ENCODE results near the gene PWWP2B. TPM values are rescaled to one million over a fixed set of nuclear protein-coding genes. Genes with fewer than 3 reads are reported as not detected.

PWWP2B gene
- total and polyA plus RNA-seq, 9 of the 15 experiments (the other 6 are each of a cell fraction or from before 2014, with no cell fraction given) = 0.07 to 9.2 (median 1.6) TPM; not detected in 1

- TF ChIP-seq ZNF347 (CRISPR knock-in tag; IDR thresholded peaks at IDR 0.05; ENCODE audit: low read depth) (no peak), MTA3 (IDR thresholded peaks at IDR 0.05; ENCODE audit: borderline replicate concordance) (0 out of 2 replicates have a peak, but pooled peaks have one; percentile 53), ILK (tag; IDR thresholded peaks at IDR 0.05; ENCODE audit: borderline replicate concordance, low read depth) (no peak), PKNOX1 (IDR thresholded peaks at IDR 0.05) (no peak), E2F3 (CRISPR knock-in tag; IDR thresholded peaks at IDR 0.05) (no peak), LEF1 (IDR thresholded peaks at IDR 0.05) (no peak), CTCFL (IDR thresholded peaks at IDR 0.05; ENCODE audit: borderline replicate concordance, insufficient read depth, low read depth, low read length, poor library complexity, severe bottlenecking) (peak; percentile 50), FOXK2 (conservative IDR thresholded peaks at IDR 0.05 in 1 of 2, IDR thresholded peaks at IDR 0.05 in 1 of 2; ENCODE audit: low read depth in 2 of 2) (no peak), CREB3 (tag; conservative IDR thresholded peaks at IDR 0.05; ENCODE audit: low read depth) (no peak), REST (IDR thresholded peaks at IDR 0.05; ENCODE audit: borderline replicate concordance) (peak; percentile 88), REST (CRISPR knock-in tag; IDR thresholded peaks at IDR 0.05; ENCODE audit: low read depth) (no peak), RBFOX2 (IDR thresholded peaks at IDR 0.05; ENCODE audit: low read depth, low read length) (0 out of 2 replicates have a peak, but pooled peaks have one; percentile 20), CREM (IDR thresholded peaks at IDR 0.05; ENCODE audit: low read depth) (peak; percentile 45; the same call in 1 of the 2 replicates), NBN (IDR thresholded peaks at IDR 0.05; ENCODE audit: low read depth) (no peak)
Measured at GRCh38 chr10:132452651-132453469, 55.9 kb downstream of the PWWP2B start (continued).

Data from K562 (cell line).